Measurements from ENCODE around the gene HTT-AS. TPM values are rescaled to one million over a fixed set of nuclear protein-coding genes. Genes with fewer than 3 reads are reported as not detected.
"Not testable (repeated sequence)": the region's sequence is repeated elsewhere in the genome, so short reads cannot be mapped to it uniquely, and the experiment has no call there.

HTT-AS gene
- total RNA-seq, 1 donor from 2014 or later: not detected

GRCh38 chr4:3062471-3062870 is 11.9 kb downstream of the HTT-AS start:
- DNase-seq (ENCODE audit: extremely low spot score, unreplicated experiment): no peak
- no peaks in the 10 kb centered on the region for H3K9me3 Mint-ChIP-seq
- TF ChIP-seq, protein P1, sequence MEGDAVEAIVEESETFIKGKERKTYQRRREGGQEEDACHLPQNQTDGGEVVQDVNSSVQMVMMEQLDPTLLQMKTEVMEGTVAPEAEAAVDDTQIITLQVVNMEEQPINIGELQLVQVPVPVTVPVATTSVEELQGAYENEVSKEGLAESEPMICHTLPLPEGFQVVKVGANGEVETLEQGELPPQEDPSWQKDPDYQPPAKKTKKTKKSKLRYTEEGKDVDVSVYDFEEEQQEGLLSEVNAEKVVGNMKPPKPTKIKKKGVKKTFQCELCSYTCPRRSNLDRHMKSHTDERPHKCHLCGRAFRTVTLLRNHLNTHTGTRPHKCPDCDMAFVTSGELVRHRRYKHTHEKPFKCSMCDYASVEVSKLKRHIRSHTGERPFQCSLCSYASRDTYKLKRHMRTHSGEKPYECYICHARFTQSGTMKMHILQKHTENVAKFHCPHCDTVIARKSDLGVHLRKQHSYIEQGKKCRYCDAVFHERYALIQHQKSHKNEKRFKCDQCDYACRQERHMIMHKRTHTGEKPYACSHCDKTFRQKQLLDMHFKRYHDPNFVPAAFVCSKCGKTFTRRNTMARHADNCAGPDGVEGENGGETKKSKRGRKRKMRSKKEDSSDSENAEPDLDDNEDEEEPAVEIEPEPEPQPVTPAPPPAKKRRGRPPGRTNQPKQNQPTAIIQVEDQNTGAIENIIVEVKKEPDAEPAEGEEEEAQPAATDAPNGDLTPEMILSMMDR (conservative IDR thresholded peaks at IDR 0.05): no peak

DNA sequence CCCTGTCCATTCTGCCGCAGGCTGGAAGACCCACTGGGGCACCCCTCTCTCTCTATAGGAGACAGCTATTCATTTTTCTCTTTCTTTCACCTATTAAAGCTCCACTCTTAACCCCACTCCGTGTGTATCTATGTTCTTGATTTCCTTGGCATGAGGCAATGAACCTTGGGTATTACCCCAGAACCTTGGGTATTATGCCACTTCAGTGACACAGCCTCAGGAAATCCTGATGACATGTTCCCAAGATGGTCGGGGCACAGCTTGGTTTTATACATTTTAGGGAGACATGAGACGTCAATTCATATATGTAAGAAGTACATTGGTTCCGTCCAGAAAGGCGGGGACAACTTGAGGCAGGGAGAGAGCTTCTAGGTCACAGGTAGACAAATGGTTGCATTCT is 13.4 kb downstream of the HTT-AS start:
- TF ChIP-seq, protein P1 (conservative IDR thresholded peaks at IDR 0.05): no peak
- Mint-ChIP-seq H3K36me3 (no peaks in the 10 kb centered on the region), H3K27me3 (peaks cover 14% of the 10 kb centered on the region), H3K27ac (no peak overlapping the region), H3K4me1 (ENCODE audit: unreplicated experiment) (no peaks in the 10 kb centered on the region), H3K4me3 (no peak overlapping the region), H3K9me3 (no peaks in the 10 kb centered on the region)
- DNase-seq (ENCODE audit: extremely low spot score, unreplicated experiment): no peak

More at GRCh38 chr4:3062471-3062870, 11.9 kb downstream of the HTT-AS start:
- Mint-ChIP-seq H3K27ac (no peak overlapping the region), H3K36me3 (no peaks in the 10 kb centered on the region), H3K4me3 (no peak overlapping the region), H3K4me1 (ENCODE audit: unreplicated experiment) (no peaks in the 10 kb centered on the region), H3K27me3 (peaks cover 14% of the 10 kb centered on the region)

DNA sequence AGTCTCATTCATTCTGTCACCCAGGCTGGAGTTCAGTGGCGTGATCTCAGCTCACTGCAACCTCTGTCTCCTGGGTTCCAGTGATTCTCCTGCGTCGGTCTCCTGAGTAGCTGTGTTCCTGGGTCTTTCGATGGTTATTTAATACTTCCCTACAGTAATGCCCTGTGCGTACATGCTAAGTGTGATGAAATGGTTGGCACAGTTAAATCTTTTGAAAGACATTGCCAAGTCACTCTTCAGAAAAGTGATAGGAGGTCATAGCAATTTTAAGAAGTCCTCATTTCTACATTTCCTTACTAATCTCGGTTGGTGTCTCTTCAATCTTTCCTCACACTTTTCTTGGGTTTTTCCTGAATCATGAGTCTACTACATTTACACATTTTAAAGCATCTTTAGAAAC is 14.4 kb downstream of the HTT-AS start:
- H3K27ac Mint-ChIP-seq: no peak overlapping the region

GRCh38 chr4:3054169-3054759 is 20.1 kb downstream of the HTT-AS start:
- peaks cover 3% of the 10 kb centered on the region for H3K36me3 Mint-ChIP-seq
- TF ChIP-seq, protein P1 (conservative IDR thresholded peaks at IDR 0.05): no peak
- DNase-seq (ENCODE audit: extremely low spot score, unreplicated experiment): no peak
- H3K4me3 Mint-ChIP-seq: no peak overlapping the region
- peaks cover 5% of the 10 kb centered on the region for H3K9me3 Mint-ChIP-seq
- no peaks in the 10 kb centered on the region for H3K4me1 Mint-ChIP-seq (ENCODE audit: unreplicated experiment)
- no peak overlapping the region for H3K27ac Mint-ChIP-seq
- H3K27me3 Mint-ChIP-seq: peaks cover 12% of the 10 kb centered on the region

More for the DNA sequence above, 14.4 kb downstream of the HTT-AS start:
- Mint-ChIP-seq H3K4me3 (no peak overlapping the region), H3K36me3 (no peaks in the 10 kb centered on the region), H3K4me1 (ENCODE audit: unreplicated experiment) (no peaks in the 10 kb centered on the region), H3K27me3 (peaks cover 14% of the 10 kb centered on the region), H3K9me3 (no peaks in the 10 kb centered on the region)
- TF ChIP-seq, protein P1 (conservative IDR thresholded peaks at IDR 0.05): no peak
- no peak for DNase-seq (ENCODE audit: extremely low spot score, unreplicated experiment)

GRCh38 chr4:3051141-3051897 is 23.0 kb downstream of the HTT-AS start:
- not testable (repeated sequence) for H3K4me3 Mint-ChIP-seq; DNase-seq (ENCODE audit: extremely low spot score, unreplicated experiment)

More at GRCh38 chr4:3051141-3051897, 23.0 kb downstream of the HTT-AS start:
- H3K4me1 Mint-ChIP-seq (ENCODE audit: unreplicated experiment); H3K9me3 Mint-ChIP-seq; H3K27ac Mint-ChIP-seq; H3K36me3 Mint-ChIP-seq: not testable (repeated sequence)
- H3K27me3 Mint-ChIP-seq: peaks cover 14% of the 10 kb centered on the region

Data from type B pancreatic cell (in vitro differentiated cells).